HG02798 (cell line): ENCODE results near the gene CCDC183.

Source experiments
- ATAC-seq: cut with Tn5 transposase; IDR thresholded peaks from one replicate; pipeline ENCODE4 v1.9.1; 2021; ENCODE audit warnings: mild to moderate bottlenecking; ENCODE audit not compliant: unreplicated experiment, poor library complexity

Gene CCDC183

DNA sequence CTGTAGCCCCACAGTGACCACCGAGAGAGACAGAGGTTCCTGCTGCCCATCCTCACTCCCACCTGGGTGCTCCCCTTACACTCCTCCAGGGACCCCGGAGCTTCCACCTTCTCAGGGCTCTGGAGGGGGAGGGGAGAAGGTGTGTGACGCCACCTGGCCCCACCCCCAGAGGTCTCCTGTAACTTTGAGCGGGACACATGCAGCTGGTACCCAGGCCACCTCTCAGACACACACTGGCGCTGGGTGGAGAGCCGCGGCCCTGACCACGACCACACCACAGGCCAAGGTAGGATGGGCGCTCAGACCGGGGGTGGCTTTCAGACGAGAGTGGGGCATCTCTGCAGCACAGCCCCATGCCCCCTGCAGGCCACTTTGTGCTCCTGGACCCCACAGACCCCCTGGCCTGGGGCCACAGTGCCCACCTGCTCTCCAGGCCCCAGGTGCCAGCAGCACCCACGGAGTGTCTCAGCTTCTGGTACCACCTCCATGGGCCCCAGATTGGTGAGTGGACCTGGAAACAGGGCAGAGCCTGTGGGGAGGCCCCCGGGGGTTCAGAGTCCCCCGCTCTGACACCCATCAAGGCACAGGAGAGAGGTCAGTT, 60.5 kb downstream of the CCDC183 start:
- no peak for ATAC-seq

DNA sequence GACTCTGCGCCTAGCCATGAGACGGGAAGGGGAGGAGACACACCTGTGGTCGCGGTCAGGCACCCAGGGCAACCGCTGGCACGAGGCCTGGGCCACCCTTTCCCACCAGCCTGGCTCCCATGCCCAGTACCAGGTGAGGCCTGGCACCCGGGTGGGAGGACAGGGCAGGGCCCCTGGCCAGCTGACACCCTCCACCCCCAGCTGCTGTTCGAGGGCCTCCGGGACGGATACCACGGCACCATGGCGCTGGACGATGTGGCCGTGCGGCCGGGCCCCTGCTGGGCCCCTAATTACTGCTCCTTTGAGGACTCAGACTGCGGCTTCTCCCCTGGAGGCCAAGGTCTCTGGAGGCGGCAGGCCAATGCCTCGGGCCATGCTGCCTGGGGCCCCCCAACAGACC, 61.0 kb downstream of the CCDC183 start:
- no peak for ATAC-seq
